Tibial artery (tissue), 4 donors: Measurements from ENCODE around the gene RNF157.

Source experiments
- DNase-seq, 2 donors: peaks; one replicate each; pipeline ENCODE4 v3.0.0-alpha.2; 2019
- H3K27ac ChIP-seq, 2 donors: fragments of 200-600 bp; sonication (generic) in 1 of 2; 1 replicate in 1 of 2; 2 replicates in 1 of 2; pipeline ENCODE4 v1.5.1; 2018 to 2019; ENCODE audit warnings: mild to moderate bottlenecking in 1 of 2
- H3K27me3 ChIP-seq, 2 donors: fragments of 200-600 bp; sonication (generic) in 1 of 2; one replicate each; pipeline versions ENCODE4 v1.5.1 to v1.6.0; 2016 to 2019
- H3K36me3 ChIP-seq, 3 donors: fragments of 200-600 bp; sonication (generic) in 2 of 3; one replicate each; pipeline ENCODE4 v1.5.1; 2016 to 2019; ENCODE audit warnings: mild to moderate bottlenecking in 2 of 3
- H3K4me1 ChIP-seq, 4 donors: fragments of 200-600 bp; sonication (generic) in 2 of 4; 1 replicate in 3 of 4; 2 replicates in 1 of 4; pipeline ENCODE4 v1.5.1; 2016 to 2019
- H3K4me3 ChIP-seq, 2 donors: fragments of 200-600 bp; sonication (generic) in 1 of 2; 1 replicate in 1 of 2; 2 replicates in 1 of 2; pipeline ENCODE4 v1.5.1; 2018 to 2019; ENCODE audit warnings: mild to moderate bottlenecking in 2 of 2
- H3K9me3 ChIP-seq, 3 donors: fragments of 200-600 bp; sonication (generic) in 1 of 3; one replicate each; pipeline ENCODE4 v1.5.1; 2016 to 2019
- CTCF ChIP-seq, 2 experiments: fragments of 200-600 bp in 1 of 2; fragments of 450-650 bp in 1 of 2; IDR thresholded peaks; one replicate each; pipeline ENCODE4 v1.5.1; 2017 to 2019; ENCODE audit warnings: antibody characterized with exemption in 2 of 2, mild to moderate bottlenecking in 1 of 2, moderate library complexity in 1 of 2
- intact Hi-C: fragments of 100-400 bp; cut with DNase I; formaldehyde crosslinking; loops from one replicate; pipeline ENCODE4 v1.15.0; 2023; ENCODE audit warnings: low total_unique reads

RNF157 gene

DNA sequence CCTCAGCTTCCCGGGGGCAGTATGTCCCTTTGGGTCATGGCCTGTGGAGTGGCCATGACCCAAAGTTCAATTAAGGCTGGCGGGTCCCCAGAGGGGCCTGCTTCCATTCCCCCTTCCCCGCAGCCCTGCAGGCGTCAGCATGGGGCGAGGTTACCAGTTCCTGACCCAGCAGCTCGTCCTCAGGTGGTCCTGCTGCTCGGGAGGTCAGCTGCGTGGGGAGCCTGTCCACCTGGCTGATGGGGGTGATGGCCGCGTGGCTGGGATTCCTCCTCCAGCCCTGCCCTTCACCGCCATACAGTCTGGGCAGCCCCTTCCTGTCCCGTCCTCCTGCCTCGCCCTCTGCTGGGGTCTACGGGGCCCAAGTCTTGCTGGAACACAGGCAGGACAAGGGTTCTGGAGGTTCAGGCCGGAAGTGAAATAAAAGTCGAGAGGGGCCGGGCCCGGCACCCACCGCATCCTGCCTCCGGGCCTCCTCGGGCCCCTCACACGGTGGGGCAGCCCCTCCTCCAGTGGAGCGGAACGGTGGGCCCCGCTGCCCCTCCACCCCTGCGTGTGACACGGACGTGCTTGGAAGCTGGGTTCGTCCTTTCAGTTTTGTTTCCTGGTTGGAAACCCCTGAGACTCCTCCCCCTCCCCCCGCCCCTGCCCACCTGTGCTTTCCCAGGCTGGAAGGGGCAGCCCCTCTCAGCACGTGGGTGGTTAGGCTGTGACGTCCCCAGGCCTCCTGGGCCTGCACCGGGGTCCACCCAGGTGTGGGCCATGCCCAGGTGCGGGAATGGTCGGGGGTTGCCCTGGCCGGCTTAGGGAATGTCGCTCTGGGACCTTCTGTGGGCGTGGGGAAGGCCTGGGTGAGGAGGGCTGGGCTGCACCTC, 31.6 kb upstream of the RNF157 start:
- Histone ChIP-seq H3K9me3 (no peaks in the 10 kb centered on the region), H3K27me3 (no peaks in the 10 kb centered on the region), H3K4me1 (peaks cover 0 to 63% (median 39%) of the 10 kb centered on the region in 4 donors), H3K4me3 (peak overlapping the region; percentile 23 to 25), H3K36me3 (peaks cover 0 to 28% (median 24%) of the 10 kb centered on the region in 3 donors), H3K27ac (peak overlapping the region in 1 of 2 donors; percentile 29)
- no peak for TF ChIP-seq CTCF (IDR thresholded peaks at IDR 0.05)
- DNase-seq = no peak
- intact Hi-C loops = loop anchor here (10.0 kb wide), 1 partner anchor 367 kb away; the partner anchor contains the start of gene MRPL38

- no peak overlapping the region for H3K4me3 ChIP-seq
- H3K27ac ChIP-seq = no peak overlapping the region
- H3K36me3 ChIP-seq = peaks cover 0 to 28% (median 24%) of the 10 kb centered on the region in 3 donors
- H3K4me1 ChIP-seq = peaks cover 0 to 70% (median 46%) of the 10 kb centered on the region in 4 donors
- no peak for DNase-seq
- no peaks in the 10 kb centered on the region for H3K9me3 ChIP-seq
- TF ChIP-seq CTCF (IDR thresholded peaks at IDR 0.05) = no peak
- intact Hi-C loops = loop anchor here (10.0 kb wide), 1 partner anchor 366 kb away; the partner anchor contains the start of gene MRPL38
- H3K27me3 ChIP-seq = no peaks in the 10 kb centered on the region
Measured at GRCh38 chr17:76270770-76271668, 30.7 kb upstream of the RNF157 start.

GRCh38 chr17:76270127-76270592, 29.9 kb upstream of the RNF157 start:
- Histone ChIP-seq H3K4me3 (no peak overlapping the region), H3K27me3 (no peaks in the 10 kb centered on the region), H3K36me3 (peaks cover 0 to 28% (median 24%) of the 10 kb centered on the region in 3 donors), H3K27ac (no peak overlapping the region), H3K9me3 (no peaks in the 10 kb centered on the region), H3K4me1 (peaks cover 0 to 70% (median 46%) of the 10 kb centered on the region in 4 donors)
- DNase-seq = no peak
- intact Hi-C loops = loop anchor here (10.0 kb wide), 1 partner anchor 365 kb away; the partner anchor contains the start of gene MRPL38
- TF ChIP-seq CTCF (IDR thresholded peaks at IDR 0.05) = no peak

- H3K27ac ChIP-seq = no peak overlapping the region
Measured at GRCh38 chr17:76268991-76269981, 29.0 kb upstream of the RNF157 start.

More at GRCh38 chr17:76268991-76269981, 29.0 kb upstream of the RNF157 start:
- no peak overlapping the region for H3K4me3 ChIP-seq
- TF ChIP-seq CTCF (IDR thresholded peaks at IDR 0.05) = no peak
- no peaks in the 10 kb centered on the region for H3K9me3 ChIP-seq
- no peak for DNase-seq
- peaks cover 0 to 28% (median 24%) of the 10 kb centered on the region in 3 donors for H3K36me3 ChIP-seq
- intact Hi-C loops = no loop called here
- H3K4me1 ChIP-seq = peaks cover 0 to 73% (median 49%) of the 10 kb centered on the region in 4 donors
- no peaks in the 10 kb centered on the region for H3K27me3 ChIP-seq
